Skeletal muscle tissue (tissue), 4 donors: ENCODE data around the gene TMEM129. TPM values are rescaled to one million over a fixed set of nuclear protein-coding genes. Genes with fewer than 3 reads are reported as not detected.
"Not testable (repeated sequence)": the region's sequence is repeated elsewhere in the genome, so short reads cannot be mapped to it uniquely, and the experiment has no call there.

Experiments used
- H3K27ac ChIP-seq: one replicate; pipeline ENCODE4 v1.7.0; 2013; ENCODE audit warnings: mild to moderate bottlenecking, low read depth, low read length, inconsistent platforms
- H3K27me3 ChIP-seq, 3 donors: one replicate each; pipeline ENCODE4 v1.7.0; 2013; ENCODE audit warnings: low read length in 3 of 3; ENCODE audit not compliant: control insufficient read depth in 3 of 3, insufficient read depth in 3 of 3
- H3K36me3 ChIP-seq, 3 donors: one replicate each; pipeline ENCODE4 v1.7.0; 2013; ENCODE audit warnings: low read length in 3 of 3; ENCODE audit not compliant: control insufficient read depth in 3 of 3, insufficient read depth in 3 of 3
- H3K4me1 ChIP-seq, 3 donors: one replicate each; pipeline ENCODE4 v1.7.0; 2013; ENCODE audit warnings: low read length in 3 of 3, mild to moderate bottlenecking in 3 of 3; ENCODE audit not compliant: control insufficient read depth in 3 of 3, insufficient read depth in 3 of 3
- H3K4me3 ChIP-seq, 3 donors: one replicate each; pipeline ENCODE4 v1.7.0; 2013; ENCODE audit warnings: low read length in 3 of 3
- H3K9ac ChIP-seq, 3 donors: one replicate each; pipeline ENCODE4 v1.7.0; 2013; ENCODE audit warnings: low read length in 3 of 3, mild to moderate bottlenecking in 3 of 3, moderate library complexity in 2 of 3, low read depth in 1 of 3
- H3K9me3 ChIP-seq, 3 donors: one replicate each; pipeline ENCODE4 v1.7.0; 2013; ENCODE audit warnings: low read length in 3 of 3; ENCODE audit not compliant: control insufficient read depth in 3 of 3
- total RNA-seq: library from RNA; depleted of rRNA; stranded (reverse); fragments of >200 nt; gene quantifications from one replicate; pipeline ENCODE4 v1.2.3, GENCODE V29; 2014
- donor health status: Osteomylitis.

The TMEM129 gene
- total RNA-seq, 1 donor from 2014 or later = 7.3 TPM

- peaks cover 3 to 4% (median 3%) of the 10 kb centered on the region in 3 donors for H3K4me1 ChIP-seq
Measured at GRCh38 chr4:1705732-1706131, 15.4 kb downstream of the TMEM129 start.

GRCh38 chr4:1703867-1704266, 17.3 kb downstream of the TMEM129 start:
- Histone ChIP-seq H3K4me3 (no peak overlapping the region), H3K9me3 (no peaks in the 10 kb centered on the region), H3K27ac (no peak overlapping the region), H3K27me3 (no peaks in the 10 kb centered on the region), H3K4me1 (peaks cover 0 to 3% (median 0%) of the 10 kb centered on the region in 3 donors), H3K9ac (no peak overlapping the region), H3K36me3 (peaks cover 11 to 24% (median 23%) of the 10 kb centered on the region in 3 donors)

More at GRCh38 chr4:1705732-1706131, 15.4 kb downstream of the TMEM129 start:
- H3K9ac ChIP-seq = no peak overlapping the region
- H3K27me3 ChIP-seq = no peaks in the 10 kb centered on the region
- peaks cover 7 to 15% (median 12%) of the 10 kb centered on the region in 3 donors for H3K36me3 ChIP-seq
- H3K9me3 ChIP-seq = no peaks in the 10 kb centered on the region
- H3K27ac ChIP-seq = no peak overlapping the region
- H3K4me3 ChIP-seq = no peak overlapping the region

- H3K36me3 ChIP-seq = peaks cover 18 to 33% (median 31%) of the 10 kb centered on the region in 3 donors
- H3K27ac ChIP-seq, H3K9me3 ChIP-seq, H3K4me1 ChIP-seq, H3K9ac ChIP-seq, H3K4me3 ChIP-seq, H3K27me3 ChIP-seq: not testable (repeated sequence)
Measured at GRCh38 chr4:1701671-1702070, 19.5 kb downstream of the TMEM129 start.

GRCh38 chr4:1695913-1696312, 25.2 kb downstream of the TMEM129 start:
- H3K9me3 ChIP-seq = no peaks in the 10 kb centered on the region
- peaks cover 0 to 7% (median 7%) of the 10 kb centered on the region in 3 donors for H3K4me1 ChIP-seq
- H3K9ac ChIP-seq = peak overlapping the region in 1 of 3 donors; percentile 33
- H3K4me3 ChIP-seq = no peak overlapping the region
- H3K27ac ChIP-seq = no peak overlapping the region
- peaks cover 24 to 51% (median 46%) of the 10 kb centered on the region in 3 donors for H3K36me3 ChIP-seq
- H3K27me3 ChIP-seq = no peaks in the 10 kb centered on the region

DNA sequence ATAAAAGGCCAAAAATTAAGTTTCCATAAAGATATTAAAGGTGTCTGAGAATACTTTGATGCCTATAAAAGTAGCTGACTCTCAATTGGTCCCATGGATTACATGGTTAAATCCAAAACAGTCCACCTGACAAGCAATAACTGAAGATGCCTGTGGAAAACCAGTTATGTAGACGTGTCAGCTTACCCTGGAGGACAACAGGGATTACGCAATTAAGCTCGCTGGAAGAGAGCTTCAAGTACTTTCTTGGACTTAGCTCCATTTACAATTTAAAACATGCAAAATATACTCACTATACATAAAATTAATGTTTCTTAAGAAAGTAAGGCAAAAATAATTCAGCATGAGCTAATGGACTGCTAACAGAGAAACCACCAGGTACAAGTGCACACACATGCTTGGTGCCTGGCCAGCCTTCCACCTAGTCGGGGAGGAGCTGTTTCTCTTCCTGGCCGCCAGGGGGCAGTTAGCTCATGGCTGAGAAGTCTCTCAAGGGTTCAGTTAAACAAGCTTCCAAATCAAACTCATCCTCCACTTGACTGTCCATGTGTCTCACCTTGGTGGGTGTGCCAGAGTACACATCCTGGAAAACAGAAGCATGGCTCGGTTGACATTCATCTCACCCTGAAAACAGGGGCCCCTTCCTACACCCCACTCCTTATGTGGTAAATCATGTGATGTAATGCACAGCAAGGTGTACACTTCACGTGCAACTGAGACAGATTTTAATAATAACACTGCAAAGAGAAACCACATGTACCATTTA, 27.8 kb downstream of the TMEM129 start:
- no peak overlapping the region for H3K4me3 ChIP-seq
- no peak overlapping the region for H3K27ac ChIP-seq
- no peaks in the 10 kb centered on the region for H3K27me3 ChIP-seq
- H3K9ac ChIP-seq = peak overlapping the region in 1 of 3 donors; percentile 4
- no peaks in the 10 kb centered on the region for H3K9me3 ChIP-seq
- H3K36me3 ChIP-seq = peaks cover 22 to 40% (median 31%) of the 10 kb centered on the region in 3 donors
- peaks cover 0 to 7% (median 7%) of the 10 kb centered on the region in 3 donors for H3K4me1 ChIP-seq

DNA sequence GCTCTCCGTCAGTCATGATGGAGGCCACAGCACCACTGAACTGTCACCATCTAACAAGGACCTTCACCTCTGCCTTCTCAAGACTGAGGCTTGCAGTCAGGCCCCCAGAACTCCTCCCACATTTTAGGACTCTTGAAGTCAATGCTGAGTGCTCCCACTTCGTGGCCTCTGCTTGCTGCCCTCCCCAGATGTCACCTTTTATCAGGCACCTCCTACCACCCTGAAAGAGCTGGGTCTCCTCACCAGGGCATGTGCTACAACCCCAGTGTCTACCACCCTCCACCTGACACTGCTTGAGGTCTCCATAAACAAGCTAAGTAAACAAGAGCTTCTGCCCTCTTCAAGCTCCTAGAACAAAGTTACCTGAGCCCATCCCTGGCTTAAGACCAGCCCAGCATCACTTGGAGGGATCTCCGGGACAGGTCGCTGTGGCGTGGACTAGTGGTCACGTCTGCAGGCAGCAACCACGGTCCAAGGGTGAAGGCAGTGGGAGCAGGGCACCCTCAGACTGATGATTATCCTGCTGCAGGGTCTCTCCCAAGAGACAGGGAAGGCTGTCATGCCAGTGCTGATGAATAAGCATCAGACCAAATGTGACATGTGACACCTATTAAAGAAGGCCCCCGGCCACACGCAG, 29.3 kb downstream of the TMEM129 start:
- no peaks in the 10 kb centered on the region for H3K27me3 ChIP-seq
- H3K27ac ChIP-seq = no peak overlapping the region
- H3K9ac ChIP-seq = no peak overlapping the region
- H3K4me3 ChIP-seq = no peak overlapping the region
- peaks cover 0 to 9% (median 7%) of the 10 kb centered on the region in 3 donors for H3K4me1 ChIP-seq
- H3K36me3 ChIP-seq = peaks cover 18 to 36% (median 25%) of the 10 kb centered on the region in 3 donors
- no peaks in the 10 kb centered on the region for H3K9me3 ChIP-seq

DNA sequence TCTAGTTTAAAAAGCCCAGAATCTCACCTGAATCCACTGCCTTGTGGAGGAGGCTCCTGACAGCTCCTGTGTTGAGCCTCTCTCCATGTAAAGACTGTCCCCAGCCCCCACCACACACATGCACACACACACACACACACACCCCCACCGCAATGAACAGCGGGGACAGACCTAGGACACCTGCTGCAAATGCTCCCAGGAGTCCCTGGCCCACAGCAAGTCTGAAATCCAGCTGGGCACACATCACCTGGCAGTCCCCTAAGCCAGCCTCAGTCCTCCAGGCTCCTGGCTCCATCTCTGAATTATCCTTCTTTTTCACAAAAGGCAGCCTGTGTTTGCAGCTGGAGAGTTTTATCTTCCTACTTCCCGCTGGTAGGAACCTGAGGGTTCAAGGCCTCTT, 30.4 kb downstream of the TMEM129 start:
- Histone ChIP-seq H3K9me3 (no peaks in the 10 kb centered on the region), H3K27ac (no peak overlapping the region), H3K4me1 (peaks cover 0 to 11% (median 7%) of the 10 kb centered on the region in 3 donors), H3K4me3 (no peak overlapping the region), H3K9ac (no peak overlapping the region), H3K27me3 (no peaks in the 10 kb centered on the region), H3K36me3 (peaks cover 14 to 32% (median 25%) of the 10 kb centered on the region in 3 donors)

- H3K27me3 ChIP-seq = no peaks in the 10 kb centered on the region
- no peak overlapping the region for H3K9ac ChIP-seq
- H3K27ac ChIP-seq = no peak overlapping the region
- H3K4me1 ChIP-seq = peaks cover 0 to 17% (median 16%) of the 10 kb centered on the region in 3 donors
- no peak overlapping the region for H3K4me3 ChIP-seq
- H3K9me3 ChIP-seq = no peaks in the 10 kb centered on the region
- peaks cover 2 to 9% (median 7%) of the 10 kb centered on the region in 3 donors for H3K36me3 ChIP-seq
Measured at GRCh38 chr4:1686440-1687036, 34.6 kb downstream of the TMEM129 start.

DNA sequence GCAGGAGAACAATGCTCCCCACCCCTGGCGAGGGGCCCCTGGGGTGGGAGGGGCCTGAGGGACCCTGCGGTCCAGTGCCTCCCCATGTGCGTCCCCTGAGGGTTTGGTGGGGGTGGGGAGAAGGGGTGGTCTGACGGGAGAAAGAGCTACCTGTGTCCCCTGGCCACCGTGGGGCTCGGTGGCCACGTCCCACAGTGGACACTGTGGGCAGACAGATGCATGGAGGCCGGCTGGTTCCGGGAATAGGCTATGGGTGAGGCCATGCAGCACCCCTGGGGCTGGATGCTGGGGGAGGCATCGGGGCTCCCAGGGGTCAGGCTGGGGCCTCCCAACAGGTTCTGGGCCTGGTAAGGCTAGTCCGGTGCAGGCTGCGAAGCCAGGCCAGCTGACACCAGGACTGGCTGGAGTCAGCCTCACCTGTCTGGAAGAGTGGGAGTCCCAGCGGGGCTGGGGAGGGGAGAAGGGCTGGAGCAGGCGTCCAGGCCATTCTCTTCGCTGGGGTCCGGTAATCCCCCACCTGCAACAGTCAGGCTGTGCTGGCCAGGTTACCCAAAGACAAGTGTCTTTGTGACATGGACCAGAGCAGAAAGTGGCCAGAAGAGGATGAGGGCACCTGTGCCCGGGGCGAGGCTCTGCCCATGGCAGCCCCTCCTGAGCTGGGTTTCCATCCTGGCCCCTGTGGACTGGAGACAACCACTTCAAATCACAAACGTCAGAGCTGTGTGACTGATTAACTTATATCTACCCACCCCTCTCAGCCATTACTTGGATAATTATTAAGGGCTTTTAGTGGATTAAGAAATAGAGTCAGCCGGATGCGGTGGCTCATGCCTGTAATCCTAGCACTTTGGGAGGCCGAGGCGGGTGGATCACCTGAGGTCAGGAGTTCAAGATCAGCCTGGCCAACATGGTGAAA, 35.6 kb downstream of the TMEM129 start:
- Histone ChIP-seq H3K4me1 (peaks cover 0 to 17% (median 16%) of the 10 kb centered on the region in 3 donors), H3K4me3 (peak overlapping the region in 1 of 3 donors; percentile 76), H3K27me3 (no peaks in the 10 kb centered on the region), H3K9me3 (no peaks in the 10 kb centered on the region), H3K36me3 (peaks cover 0 to under 1% (median 0%) of the 10 kb centered on the region in 3 donors), H3K9ac (peak overlapping the region in 1 of 3 donors; percentile 3), H3K27ac (no peak overlapping the region)
